GM12872 (cell line): ENCODE measurements around the gene LGALS3BP.

Experiments used
- TF ChIP-seq, protein P1 (sequence below): IDR thresholded peaks from 3 replicates; pipeline ENCODE4 v1.5.1; 2011; ENCODE audit warnings: low read depth, mild to moderate bottlenecking, low read length, moderate library complexity; ENCODE audit not compliant: insufficient read depth

LGALS3BP gene

GRCh38 chr17:78940258-78940657 lies 39.5 kb downstream of the LGALS3BP start:
- TF ChIP-seq, protein P1, sequence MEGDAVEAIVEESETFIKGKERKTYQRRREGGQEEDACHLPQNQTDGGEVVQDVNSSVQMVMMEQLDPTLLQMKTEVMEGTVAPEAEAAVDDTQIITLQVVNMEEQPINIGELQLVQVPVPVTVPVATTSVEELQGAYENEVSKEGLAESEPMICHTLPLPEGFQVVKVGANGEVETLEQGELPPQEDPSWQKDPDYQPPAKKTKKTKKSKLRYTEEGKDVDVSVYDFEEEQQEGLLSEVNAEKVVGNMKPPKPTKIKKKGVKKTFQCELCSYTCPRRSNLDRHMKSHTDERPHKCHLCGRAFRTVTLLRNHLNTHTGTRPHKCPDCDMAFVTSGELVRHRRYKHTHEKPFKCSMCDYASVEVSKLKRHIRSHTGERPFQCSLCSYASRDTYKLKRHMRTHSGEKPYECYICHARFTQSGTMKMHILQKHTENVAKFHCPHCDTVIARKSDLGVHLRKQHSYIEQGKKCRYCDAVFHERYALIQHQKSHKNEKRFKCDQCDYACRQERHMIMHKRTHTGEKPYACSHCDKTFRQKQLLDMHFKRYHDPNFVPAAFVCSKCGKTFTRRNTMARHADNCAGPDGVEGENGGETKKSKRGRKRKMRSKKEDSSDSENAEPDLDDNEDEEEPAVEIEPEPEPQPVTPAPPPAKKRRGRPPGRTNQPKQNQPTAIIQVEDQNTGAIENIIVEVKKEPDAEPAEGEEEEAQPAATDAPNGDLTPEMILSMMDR: no peak

DNA sequence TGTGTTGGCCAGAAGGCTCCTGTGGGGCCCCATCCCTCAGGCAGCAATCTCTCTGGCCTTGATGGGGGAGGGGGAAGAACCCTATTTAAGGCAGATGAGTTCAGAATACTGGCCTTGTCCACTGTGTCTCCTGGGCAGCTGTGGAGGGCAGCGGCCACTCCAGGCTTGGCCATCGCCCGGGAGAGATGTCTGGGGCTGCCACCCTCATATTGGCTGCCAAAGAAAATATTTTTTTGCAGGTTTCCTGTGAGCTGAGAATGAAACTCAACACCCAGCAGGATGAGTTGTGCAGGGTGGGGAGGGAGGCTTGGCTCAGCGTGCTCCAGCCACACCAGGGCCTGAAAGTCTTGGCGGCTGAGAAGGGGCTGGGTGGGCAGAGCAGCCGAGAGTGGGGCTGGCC lies 40.1 kb downstream of the LGALS3BP start:
- TF ChIP-seq, protein P1: no peak

DNA sequence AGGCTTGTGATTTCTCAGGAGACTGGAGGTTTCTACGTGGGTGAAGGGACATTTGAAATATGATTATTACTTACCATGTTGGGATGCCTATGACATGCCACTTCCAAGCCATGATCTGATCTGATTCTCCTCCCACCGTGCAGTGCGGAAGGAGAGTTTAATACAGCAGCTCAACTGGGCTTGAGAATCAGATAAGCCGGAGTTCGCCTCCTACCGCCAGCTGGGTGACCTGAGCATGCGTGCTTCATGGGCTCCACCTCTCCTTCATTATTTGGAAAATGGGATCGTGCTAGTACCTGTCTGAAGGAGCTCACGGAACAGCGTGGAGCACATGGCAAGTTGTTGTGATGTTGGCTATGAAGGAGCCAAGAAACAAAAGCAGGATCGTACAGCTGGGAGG lies 42.2 kb downstream of the LGALS3BP start:
- TF ChIP-seq, protein P1: no peak

GRCh38 chr17:78935419-78936323 lies 44.1 kb downstream of the LGALS3BP start:
- TF ChIP-seq, protein P1: no peak

GRCh38 chr17:78934681-78935418 lies 44.9 kb downstream of the LGALS3BP start:
- TF ChIP-seq, protein P1: no peak

- TF ChIP-seq, protein P1: no peak
Measured at GRCh38 chr17:78933959-78934568, 45.7 kb downstream of the LGALS3BP start.
